MM.1S (cell line): ENCODE results near the gene ANKLE2.

Source experiments
- CTCF ChIP-seq: fragments of 300-600 bp; sonication (generic); IDR thresholded peaks from 2 replicates; pipeline ENCODE4 v1.5.1; 2016; ENCODE audit warnings: antibody characterized with exemption, low read length, mixed read lengths
- EZH2 ChIP-seq: fragments of 300-600 bp; sonication (generic); optimal IDR thresholded peaks from 2 replicates; pipeline ENCODE3; 2017; ENCODE audit warnings: low read depth, mild to moderate bottlenecking, antibody characterized with exemption, low read length, mixed read lengths
- EZH2phosphoT487 ChIP-seq: fragments of 300-600 bp; sonication (generic); IDR thresholded peaks from 2 replicates; pipeline ENCODE4 v1.6.1; 2018; ENCODE audit warnings: antibody characterized with exemption, low read length

GRCh38 chr12:132687211-132688164 is 74.1 kb downstream of the ANKLE2 start, which contains the start of the genes POLE and PXMP2:
- TF ChIP-seq EZH2 (no peak), EZH2phosphoT487 (no peak), CTCF (no peak)
